Stimulated activated CD4-positive, alpha-beta T cell treated with anti-CD3 and anti-CD28 coated beads, Interleukin-15, amount 100 ng/mL, for 1 hour (primary cell): ENCODE data around the gene DCTN4.
"Not testable (repeated sequence)": the region's sequence is repeated elsewhere in the genome, so short reads cannot be mapped to it uniquely, and the experiment has no call there.

Source experiments
- DNase-seq, 2 donors: peaks; one replicate each; pipeline ENCODE4 v3.0.0-alpha.2; 2020; ENCODE audit warnings: low read depth in 1 of 2, low spot score in 1 of 2

The DCTN4 gene

DNA sequence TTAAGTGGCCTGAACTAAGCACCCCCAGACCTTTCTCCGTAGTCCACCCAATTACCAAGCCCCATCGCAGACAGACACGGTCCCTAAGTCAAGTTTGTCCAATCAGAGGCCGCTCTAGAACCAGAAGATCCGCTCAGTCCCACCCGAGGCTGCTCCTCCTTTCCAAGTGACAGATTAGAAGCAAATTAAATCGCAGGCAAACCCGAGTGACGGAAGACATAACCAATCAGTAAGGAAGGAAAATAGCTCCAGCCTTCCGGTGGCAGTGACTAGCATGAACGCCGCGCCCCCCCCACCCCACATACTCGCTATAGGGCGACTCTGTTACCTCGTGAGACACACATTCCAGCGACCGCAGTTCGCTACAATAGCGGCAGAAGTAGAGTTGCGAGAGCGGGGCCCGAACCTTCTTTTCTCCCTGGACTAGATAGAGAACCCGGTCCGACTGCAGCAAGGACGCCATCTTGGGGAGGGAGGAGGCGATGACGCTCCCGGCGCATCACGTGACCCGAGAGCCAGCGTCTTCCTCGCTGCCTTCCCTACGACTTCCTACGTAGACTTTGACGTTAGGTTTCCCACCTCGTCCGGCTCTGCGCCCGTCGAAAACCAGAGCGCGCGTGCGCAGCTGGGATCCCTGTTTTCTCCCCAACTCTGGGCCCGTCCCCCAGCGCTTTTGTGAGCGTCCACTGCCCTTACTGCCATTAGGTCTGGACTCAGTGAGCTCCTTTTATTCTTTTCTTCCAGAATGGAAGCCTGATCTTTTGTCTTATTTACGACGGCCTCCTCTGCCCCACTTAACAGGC, at the start of gene DCTN4:
DCTN4 (minus strand) TSS at position 487 of the 803 bp plus-strand sequence; CDS start at position 463, 24 bp downstream.
- peak; percentile 81 to 87 for DNase-seq

DNA sequence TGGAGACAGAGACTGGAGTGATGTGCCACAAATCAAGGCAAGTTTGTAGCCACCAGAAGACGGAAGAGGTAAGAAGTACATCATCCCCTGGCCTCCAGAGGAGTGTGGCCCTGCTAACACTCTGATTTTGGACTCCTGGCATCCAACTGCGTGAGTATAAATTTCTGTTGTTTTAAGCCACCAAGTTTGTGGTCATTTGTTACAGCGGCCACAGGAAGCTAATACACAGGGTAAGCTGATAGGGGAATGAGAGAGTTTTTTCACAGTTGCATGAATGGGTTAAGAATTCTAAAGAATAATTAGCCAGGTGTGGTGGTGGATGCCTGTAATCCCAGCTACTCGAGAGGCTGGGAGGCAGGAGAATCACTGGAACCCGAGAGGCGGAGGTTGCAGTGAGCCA, 45.6 kb upstream of the DCTN4 start:
- no peak for DNase-seq

DNA sequence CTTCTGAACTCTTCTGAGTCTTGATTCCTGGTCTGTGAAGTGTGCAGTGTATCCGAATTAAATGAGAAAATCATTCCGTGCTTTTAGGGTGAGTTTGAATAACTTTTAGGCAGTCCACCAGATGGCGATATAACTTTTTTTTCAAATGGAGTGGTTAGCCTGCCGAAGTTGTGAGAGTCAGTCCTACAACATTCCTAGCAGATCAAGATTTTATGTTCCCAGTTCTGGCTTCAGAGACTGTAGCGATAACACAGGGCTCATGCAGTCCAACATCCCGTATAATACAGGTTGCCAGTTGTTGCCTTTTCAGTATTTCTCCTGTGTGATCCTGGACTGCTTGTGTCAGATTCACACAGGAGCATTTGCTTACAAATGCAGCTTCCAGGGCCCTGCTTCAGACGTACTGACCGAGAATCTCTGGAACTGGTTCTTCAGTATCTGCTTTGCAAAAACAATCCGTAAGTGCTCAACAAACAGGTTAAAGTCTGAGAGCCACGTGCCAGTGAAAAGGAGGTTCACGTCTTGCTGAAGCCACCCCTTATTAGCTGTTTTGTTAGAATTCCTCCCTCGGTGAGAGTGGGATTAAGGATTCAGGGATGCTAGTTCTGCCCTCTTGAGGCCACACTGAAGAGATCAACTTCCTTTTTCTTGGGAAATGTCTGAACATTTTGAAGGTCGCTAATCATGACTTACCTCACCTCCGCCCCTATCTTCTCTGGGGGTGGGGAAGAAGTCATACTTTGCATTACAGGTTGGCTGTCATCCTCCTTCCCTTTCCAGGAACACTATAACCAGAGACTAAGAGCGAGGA, 42.5 kb upstream of the DCTN4 start:
- DNase-seq: no peak

GRCh38 chr5:150797384-150797783, 38.6 kb upstream of the DCTN4 start:
- no peak for DNase-seq

GRCh38 chr5:150794927-150795326, 36.1 kb upstream of the DCTN4 start:
- DNase-seq: no peak

DNA sequence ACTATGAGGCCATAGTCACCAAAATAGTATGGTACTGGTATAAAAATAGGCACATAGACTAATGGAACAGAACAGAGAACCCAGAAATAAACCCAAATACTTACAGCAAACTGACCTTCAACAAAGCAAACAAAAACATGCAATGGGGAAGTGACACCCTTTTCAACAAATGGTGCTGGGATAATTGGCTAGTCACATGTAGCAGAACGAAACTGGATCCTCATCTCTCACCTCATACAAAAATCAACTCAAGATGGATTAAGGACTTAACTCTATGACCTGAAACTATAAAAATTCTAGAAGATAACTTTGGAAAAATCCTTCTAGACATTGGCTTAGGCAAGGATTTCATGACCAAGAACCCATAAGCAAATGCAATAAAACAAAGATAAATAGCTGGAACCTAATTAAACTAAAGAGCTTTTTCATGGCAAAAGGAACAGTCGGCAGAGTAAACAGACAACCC, 34.6 kb upstream of the DCTN4 start:
- DNase-seq: not testable (repeated sequence)

GRCh38 chr5:150791536-150791935, 32.7 kb upstream of the DCTN4 start:
- DNase-seq: no peak

GRCh38 chr5:150789943-150790611, 31.3 kb upstream of the DCTN4 start:
- DNase-seq: peak; percentile 22 to 23

- DNase-seq: no peak
Measured at GRCh38 chr5:150789450-150789849, 30.6 kb upstream of the DCTN4 start.

- no peak for DNase-seq
Measured at GRCh38 chr5:150788977-150789376, 30.2 kb upstream of the DCTN4 start.

DNA sequence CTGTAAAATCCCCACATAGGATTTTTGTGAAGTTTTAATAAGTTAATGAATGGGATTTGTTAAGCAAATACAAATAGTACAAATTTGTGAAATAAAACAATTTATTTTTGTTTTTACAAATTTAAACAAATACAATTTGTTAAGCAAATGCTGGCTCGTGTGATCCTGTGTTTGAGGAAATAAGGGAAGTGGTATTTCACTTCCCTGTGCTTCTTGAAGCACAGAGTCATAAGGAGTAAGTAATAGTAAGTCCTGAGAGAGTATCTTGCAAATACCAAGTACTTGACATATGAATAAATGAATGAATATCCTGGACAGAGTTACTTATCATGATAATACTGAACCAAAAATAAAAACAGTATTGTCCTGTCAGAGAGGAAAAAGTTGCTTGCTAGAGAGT, 28.8 kb upstream of the DCTN4 start:
- no peak for DNase-seq

GRCh38 chr5:150786876-150787275, 28.1 kb upstream of the DCTN4 start:
- no peak for DNase-seq

DNA sequence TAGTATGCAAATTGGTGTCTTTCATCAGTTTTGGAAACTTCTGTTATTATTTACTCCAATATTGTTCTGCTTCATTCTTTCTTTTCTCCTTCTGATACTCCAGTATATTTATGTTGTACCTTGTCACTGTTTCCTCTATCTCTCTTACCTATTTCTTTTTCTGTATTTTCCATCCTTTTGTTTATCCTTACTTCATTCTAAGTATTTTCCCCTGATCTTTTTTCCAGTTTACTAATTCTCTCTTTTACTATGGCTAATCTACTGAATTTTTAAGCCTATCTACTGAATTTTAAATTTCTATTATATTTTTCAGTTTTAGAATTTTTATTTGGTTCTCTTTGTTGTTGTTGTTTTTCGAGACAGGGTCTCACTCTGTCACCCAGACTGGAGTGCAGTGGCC, 27.1 kb upstream of the DCTN4 start:
- no peak for DNase-seq

- DNase-seq: peak; percentile 12 to 27
Measured at GRCh38 chr5:150783422-150783928, 24.7 kb upstream of the DCTN4 start.

GRCh38 chr5:150782850-150783249, 24.0 kb upstream of the DCTN4 start:
- no peak for DNase-seq

DNA sequence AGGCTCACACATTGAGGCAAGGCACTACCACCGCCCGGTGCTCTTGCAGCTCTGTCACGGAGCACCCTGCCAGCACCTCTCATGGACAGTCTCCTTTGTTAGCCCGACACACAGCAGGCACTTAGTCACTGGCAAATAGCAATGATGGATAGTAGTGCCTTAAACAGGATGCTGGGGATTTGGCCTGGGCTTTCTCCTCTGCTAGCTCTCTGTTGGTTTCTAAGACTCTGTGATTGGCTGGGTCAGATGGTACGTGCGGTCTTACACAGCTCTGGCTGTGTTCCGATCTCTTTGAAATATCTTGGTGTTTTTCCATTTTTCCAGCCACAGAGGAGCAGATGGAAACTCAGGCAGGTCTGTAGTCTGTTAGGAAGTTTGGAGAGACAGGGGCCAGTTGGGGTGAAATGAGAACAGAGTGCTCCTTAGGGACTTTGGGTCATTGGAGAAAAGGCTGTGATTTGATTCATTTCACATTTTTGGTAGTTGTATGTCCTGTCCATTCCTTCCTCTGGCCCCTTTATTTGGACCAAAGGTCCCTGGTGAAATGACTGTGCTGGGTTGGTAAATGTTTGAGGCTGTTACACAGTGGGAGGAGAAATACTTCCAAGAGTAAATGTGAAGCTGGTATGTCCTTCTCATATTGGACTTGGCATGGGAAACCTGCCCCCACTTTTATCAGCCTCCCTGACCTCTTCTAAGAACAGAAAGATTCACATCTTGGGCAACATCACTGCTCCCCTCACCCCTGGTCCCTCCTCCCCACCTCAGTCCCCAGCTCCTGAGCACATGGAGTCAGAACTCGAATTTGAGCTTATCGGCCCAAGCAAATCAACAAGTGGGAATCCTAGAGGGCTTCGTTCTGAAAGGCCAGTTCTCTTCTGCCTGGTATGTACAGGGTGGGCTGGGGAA, 23.1 kb upstream of the DCTN4 start:
- DNase-seq: no peak

DNA sequence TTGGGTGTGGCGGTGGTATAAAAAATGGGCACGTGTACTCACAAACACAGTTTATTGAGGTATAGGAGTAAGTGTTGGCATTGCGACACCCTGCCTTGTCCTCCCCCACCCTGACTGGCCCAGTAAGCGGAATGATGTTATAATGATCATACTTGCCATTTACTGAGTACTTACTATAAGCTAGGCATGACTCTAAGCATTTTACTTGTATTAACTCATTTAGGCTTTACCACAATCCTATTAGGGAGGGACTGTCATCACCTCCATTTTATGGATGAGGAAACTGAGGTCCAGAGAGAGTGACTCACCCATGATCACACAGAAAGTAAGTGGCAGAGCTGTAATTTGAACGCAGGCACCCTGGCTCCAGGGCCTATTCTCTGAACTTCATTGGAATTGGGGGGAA, 22.0 kb upstream of the DCTN4 start:
- DNase-seq: no peak

- no peak for DNase-seq
Measured at GRCh38 chr5:150780187-150780692, 21.4 kb upstream of the DCTN4 start.

GRCh38 chr5:150779397-150780186, 20.8 kb upstream of the DCTN4 start:
- no peak for DNase-seq
